A172 (cell line): ENCODE measurements around the gene UAP1. TPM values are rescaled to one million over a fixed set of nuclear protein-coding genes. Genes with fewer than 3 reads are reported as not detected.
A peak's percentile ranks its signal among the peaks of the same experiment; 100 is the strongest.

Source experiments
- DNase-seq: peaks from one replicate; pipeline ENCODE4 v3.0.0-alpha.2; 2015; ENCODE audit warnings: low spot score
- total RNA-seq: library from RNA; depleted of rRNA; stranded (reverse); fragments of >200 nt; shearing (Covaris generic); gene quantifications from 2 replicates; pipeline ENCODE4 v1.2.3, GENCODE V29; 2014

UAP1 gene
- total RNA-seq, 1 experiment from 2014 or later: 258 TPM

GRCh38 chr1:162612606-162613400 is 51.3 kb downstream of the UAP1 start:
- DNase-seq: no peak

- DNase-seq: no peak
These were observed 55.3 kb downstream of the UAP1 start for GRCh38 chr1:162616848-162617247.

DNA sequence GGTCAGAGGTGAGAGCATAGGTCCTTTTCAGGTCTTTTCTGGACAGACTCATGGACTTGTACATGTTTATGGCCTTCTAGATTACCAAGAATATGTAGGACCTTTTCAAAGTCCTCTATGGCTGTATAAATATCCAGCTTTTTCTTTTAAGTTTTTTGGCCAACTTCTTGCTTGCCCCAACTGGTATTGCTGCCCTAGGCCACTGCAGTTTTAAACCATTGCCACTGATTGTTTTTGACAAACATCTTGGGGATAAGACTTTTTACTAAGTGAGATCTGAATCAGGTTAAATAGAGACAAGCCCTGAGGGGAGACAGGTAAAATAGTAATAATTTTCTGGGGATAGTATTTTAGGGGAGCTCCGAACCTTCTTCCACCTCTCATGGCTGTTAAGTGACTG is 56.0 kb downstream of the UAP1 start:
- no peak for DNase-seq

GRCh38 chr1:162619076-162619475 is 57.6 kb downstream of the UAP1 start:
- DNase-seq: no peak

DNA sequence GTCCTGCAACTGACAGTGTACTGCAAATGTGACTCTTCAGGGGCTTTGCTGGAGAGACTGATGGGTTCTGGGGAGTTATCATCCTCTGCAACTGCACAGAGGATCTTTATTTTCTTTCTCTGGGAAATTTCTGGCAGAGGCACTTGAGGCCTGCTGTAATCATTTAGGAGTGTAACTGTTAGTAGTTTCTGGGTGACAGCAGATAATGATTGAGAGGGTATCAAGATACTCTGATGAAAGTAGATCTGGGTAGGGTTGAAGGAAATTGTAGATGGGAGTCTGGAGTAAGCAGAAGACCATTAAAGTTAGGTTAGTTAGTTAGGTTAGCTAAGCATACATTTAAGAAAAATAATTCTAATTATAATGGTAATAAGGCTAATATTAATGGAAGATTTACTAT is 59.7 kb downstream of the UAP1 start:
- no peak for DNase-seq

DNA sequence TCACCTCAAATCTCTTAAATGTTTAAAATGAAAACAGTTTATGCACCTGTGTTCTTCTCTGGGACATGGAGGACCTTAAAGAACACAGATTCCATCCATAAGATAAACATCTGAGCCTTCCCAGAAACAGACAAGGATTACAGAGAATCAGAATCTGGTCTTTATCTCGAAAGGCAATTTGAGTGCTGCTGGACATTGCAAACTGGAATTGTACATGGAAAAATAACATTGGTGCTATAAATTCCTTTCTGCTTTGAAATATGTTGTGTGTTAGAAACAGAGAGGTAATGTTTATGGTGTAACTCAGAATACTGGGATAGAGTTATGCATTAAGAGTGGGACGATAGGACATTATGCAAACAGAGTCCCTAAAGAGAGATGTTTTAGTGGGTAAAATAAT is 64.2 kb downstream of the UAP1 start:
- no peak for DNase-seq

- no peak for DNase-seq
These were observed 64.6 kb downstream of the UAP1 start for GRCh38 chr1:162626094-162626493.

- DNase-seq: no peak
These were observed 65.2 kb downstream of the UAP1 start for GRCh38 chr1:162626761-162627160.

GRCh38 chr1:162627662-162628296 is 66.3 kb downstream of the UAP1 start:
- peak; percentile 45 for DNase-seq

DNA sequence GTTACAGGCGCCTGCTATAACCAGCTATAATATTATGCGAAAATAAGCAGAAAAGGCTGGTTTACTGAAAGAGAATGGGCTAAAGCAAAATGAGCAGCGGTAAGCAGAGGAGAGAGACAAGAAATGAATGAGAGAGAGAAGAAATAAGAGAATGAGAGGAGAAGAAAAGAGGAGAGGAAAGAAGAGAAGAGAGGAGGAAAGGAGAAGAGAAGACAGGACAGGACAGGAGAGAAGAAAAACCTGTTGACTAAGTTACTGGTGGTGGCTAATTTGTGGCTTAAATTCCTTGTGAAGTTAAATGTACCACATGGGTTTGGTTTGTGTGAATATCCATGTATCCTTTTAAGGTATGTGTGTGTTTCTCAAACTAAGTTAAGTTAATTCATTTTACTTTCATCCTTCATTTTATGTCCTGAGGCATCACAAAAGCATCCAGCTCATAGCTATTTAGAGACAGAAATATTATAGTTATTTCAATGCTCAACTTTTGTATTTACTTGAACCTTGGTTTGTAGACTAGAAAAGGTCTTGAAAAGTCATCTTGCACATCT is 67.6 kb downstream of the UAP1 start:
- DNase-seq: no peak

DNA sequence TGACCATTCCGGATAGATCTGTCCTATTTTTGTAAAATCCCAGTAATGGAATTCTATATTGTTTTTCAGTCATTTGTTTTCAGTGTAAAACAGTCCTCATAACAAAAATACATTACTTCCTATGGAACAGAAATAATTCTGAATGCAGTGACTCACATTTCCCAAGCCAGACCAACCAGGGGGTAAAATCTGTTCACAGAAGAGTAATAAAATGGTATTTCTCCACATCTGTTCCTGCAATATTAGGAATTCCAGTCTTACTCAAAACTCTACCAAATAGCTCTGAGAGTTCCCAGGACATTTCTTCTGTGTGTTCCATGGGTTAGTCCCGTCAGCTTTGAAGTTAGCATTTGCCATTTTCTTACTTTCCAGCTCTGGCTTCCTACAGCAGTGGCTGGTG is 68.1 kb downstream of the UAP1 start:
- no peak for DNase-seq

GRCh38 chr1:162631546-162632191 is 70.1 kb downstream of the UAP1 start:
- peak; percentile 77 for DNase-seq

DNA sequence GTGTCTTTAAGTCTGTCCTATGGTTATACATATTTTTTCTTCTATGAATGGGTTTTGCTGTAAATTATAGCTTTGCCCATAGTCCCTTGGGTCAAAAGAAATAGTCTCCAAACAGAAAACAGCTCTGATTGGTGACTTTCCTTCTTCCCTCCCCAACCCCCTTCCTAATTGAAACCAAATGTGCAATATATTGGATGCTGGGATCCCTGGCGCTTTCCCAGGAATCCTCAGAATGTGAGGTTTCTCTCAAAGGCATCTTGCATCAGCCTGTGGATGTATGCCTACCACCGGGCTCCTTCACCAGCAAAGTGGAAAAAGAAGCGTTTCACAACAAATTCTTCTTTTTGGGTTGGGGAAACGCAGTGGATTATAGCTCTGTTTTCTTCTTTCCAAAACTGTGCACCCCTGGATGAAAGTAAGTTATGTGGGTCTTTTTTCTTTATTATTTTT is 70.7 kb downstream of the UAP1 start, which contains the start of gene DDR2:
TSS of gene DDR2 (plus strand) at position 248 of the 450 bp plus-strand sequence. CDS start 86,600 bp downstream, outside the sequence.
- peak; percentile 93 for DNase-seq

DNA sequence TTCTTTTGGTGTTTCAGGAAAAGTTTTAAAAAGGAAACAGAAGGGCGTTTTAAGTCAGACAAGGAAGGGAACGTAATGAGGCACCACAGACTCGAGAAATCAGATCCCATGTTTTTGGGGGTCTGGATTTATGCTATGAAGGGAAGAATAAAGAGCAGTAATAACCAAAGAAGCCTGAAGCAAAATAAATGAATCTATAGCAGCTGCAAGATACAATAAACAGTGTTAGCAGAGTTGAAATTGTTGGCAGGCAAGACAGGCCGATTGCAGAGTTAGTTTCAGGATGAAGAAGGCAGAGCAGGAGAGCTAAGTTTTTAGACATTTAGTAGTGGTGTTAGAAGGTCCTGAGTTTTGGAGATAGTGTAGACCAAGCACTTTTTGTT is 71.2 kb downstream of the UAP1 start:
- DNase-seq: peak; percentile 35

DNA sequence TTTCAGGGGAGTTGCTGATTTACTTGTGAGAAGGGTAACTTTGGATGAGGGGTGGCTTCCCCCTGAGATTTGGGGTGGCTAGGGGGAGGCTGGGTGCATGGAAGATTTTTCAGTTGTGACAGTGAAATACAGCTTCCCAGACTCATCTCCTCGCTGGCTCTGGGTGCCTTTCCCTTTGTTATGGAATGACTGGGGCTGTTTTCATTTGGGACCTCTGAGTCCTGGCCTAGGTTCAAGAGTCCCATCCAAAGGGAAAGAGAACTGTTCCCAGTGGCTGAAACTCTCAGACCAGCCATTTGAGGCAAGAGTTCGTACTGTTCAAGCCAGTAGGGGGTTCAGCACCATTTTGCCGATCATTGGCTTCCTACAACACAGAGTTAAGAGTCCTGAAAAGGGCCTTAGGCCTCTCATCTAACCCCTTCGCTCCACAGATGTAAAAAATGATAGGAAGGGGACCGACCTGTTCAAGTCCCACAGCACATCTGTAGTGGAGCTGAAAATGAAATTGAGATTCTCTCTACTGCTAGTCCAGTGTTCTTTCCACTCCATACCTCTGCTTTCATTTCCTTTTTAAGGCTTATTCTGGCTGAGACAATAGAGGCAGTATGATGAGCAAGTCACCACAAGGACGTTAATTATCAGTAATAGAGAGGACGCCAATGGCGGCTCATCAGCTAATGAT is 71.7 kb downstream of the UAP1 start:
- peak; percentile 40 for DNase-seq

- DNase-seq: no peak
These were observed 73.9 kb downstream of the UAP1 start for GRCh38 chr1:162635418-162635817.

- no peak for DNase-seq
These were observed 78.2 kb downstream of the UAP1 start for GRCh38 chr1:162639718-162640117.

- no peak for DNase-seq
These were observed 79.6 kb downstream of the UAP1 start for GRCh38 chr1:162641114-162641513.

DNA sequence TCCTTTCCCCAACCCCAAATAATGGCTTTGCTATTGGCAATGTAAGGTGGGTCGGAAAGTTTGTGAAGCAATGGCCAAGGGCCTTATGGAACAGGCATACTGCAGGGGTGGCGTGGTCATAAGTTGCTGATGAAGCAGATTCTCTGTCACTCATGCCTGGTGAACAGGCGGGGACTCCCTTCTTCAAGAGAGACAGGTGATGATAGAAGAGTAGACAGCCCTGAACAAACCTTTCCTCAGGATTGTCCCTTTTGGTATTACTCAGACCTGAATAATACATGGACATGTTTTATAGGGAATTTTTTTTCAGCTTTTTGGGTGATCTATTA is 83.4 kb downstream of the UAP1 start:
- no peak for DNase-seq

- DNase-seq: no peak
These were observed 84.1 kb downstream of the UAP1 start for GRCh38 chr1:162645666-162646065.

- no peak for DNase-seq
These were observed 88.1 kb downstream of the UAP1 start for GRCh38 chr1:162649583-162649982.
